HL-60/S4 treated with phorbol 12-myristate 13-acetate at 8.2 ng/mL for 4 days and 3 days (cell line): ENCODE data around the gene CTBP2.

Experiments used
- in situ Hi-C: fragments of 300-500 bp; cut with MboI; formaldehyde crosslinking; loops from 2 replicates; pipeline ENCODE4 v1.15.0; 2022; ENCODE audit warnings: low sequenced_read_pairs

CTBP2 gene

DNA sequence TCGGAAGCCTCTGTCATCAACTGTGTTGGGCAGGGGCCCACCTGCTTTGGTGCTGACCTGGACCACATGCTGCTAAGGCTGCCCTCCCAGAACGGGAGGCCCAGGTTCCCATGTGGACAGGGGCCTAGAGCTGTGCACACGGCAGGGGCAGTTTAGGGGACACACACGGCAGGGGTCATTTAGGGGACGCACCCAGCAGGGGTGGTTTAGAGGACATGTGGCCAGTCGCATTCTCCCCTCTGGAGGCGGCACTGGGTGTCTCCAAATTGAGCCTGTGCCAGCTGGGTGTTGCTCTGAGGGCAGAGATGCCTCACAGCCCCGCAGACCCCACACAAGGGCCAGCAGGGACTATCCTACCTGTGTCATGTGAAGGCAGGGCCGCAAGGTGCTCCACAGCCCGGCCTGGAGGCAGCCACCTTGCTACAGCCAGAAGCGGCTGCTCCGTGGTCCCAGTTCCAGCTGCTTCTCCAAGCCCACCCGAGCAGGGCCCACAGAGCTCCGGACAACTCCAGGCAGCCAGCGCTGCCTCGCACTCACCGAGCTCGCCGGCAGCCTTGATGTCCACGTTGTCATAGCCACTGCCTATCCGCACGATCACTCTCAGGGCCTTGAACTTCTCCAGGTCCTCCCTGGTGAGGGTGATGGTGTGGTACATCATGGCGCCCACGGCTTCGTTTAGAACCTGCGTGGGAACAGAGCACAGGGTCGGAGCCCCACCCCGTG lies 157.8 kb downstream of the CTBP2 start:
- in situ Hi-C loops: no loop called here

DNA sequence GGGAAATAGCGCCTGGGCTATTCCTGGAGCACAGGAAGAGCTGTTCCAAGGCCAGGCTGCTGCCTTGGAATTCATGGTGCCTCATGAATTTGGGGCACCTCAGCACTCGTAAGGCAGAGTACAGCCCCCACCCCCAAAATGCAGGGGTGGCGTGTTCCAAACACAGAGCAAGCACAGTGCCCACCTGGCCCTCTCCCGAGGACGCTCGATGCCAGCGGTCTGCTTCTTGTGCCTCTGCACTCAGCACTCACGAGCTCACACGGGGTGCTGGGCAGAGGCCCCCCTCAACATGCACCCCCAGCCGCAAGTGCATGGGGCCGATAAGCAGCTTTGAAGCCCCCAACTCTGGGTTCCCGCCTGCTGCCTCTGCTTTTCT lies 158.3 kb downstream of the CTBP2 start:
- in situ Hi-C loops: no loop called here

DNA sequence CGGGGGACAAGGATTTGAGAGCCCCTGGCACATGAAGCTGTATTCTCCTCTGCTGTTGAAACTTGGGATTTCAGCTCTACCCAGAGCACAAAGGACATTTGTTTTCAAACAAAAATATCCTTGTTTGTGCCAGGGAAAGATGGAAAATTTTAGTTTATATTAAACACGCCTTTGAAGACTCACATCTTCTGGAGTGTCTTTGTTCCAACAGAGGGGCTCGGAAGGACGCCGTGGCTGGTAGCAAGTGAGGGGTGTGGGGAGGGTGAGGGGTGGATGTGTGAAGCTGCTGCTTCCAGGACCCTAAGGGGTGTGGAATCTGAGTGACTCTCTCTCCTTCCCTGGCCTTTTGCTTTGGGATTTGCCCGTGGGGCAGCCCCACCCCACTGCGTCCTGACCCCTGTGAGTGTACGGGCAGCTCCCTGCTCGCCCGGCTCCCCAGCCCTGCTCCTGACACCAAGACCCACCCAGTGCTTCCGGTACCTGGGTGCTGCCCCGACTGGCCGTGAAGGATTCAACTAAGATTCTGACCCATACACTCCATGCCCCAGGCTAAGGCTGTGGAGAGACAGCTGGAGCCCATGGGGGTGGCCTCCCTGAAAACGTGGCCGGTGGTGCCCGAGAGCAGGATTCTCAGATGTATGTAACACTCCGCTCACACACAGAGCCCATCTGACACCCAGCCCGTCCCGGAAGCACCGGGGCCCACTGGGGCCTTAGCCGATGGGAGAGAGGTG lies 158.9 kb downstream of the CTBP2 start:
- in situ Hi-C loops: no loop called here

DNA sequence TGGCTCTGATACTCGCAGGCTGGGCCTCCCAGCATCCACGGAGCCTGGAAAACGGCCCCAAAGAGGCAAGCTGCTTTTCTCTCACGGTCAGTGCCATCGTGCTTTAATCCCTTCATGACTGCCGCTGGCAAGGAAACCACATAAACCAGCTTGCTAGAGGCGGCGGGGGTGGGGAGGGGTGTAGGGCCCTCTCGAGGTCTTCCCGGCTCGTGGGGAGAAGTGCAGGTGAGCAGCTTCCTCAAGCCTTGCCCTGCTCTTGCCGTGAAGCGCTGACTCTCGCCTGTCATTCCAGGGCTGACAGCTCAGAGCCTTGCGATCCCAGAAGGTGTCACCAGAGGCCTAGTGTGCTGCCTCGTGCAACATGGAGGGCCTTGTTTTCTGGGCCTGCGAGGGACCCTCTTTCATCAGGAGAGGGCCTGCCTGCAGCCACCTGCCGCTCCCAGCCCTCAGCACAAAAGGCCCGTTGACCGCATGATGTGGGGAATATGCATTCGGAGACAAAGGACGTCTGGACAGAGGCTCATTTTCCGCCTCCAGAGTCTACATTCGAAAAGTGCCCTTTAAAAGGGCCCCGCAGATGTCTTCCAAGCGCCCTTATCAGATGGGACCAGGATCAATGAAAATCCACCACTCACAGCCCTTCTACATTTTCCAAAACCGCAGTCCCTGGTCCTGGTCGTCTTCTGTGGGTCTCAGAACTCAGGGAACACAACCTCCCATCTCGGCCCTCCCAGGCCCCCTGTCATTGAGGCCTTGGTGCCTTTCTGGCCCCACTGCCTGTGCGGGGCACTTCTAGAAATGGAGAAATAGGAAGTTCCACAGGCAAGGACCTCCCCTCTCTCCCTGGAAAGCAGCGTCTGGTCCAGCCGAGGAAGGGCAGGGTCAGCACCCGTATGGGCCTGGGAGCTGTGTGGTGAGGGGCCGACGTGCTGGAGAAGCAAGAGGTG lies 159.7 kb downstream of the CTBP2 start:
- in situ Hi-C loops: no loop called here

DNA sequence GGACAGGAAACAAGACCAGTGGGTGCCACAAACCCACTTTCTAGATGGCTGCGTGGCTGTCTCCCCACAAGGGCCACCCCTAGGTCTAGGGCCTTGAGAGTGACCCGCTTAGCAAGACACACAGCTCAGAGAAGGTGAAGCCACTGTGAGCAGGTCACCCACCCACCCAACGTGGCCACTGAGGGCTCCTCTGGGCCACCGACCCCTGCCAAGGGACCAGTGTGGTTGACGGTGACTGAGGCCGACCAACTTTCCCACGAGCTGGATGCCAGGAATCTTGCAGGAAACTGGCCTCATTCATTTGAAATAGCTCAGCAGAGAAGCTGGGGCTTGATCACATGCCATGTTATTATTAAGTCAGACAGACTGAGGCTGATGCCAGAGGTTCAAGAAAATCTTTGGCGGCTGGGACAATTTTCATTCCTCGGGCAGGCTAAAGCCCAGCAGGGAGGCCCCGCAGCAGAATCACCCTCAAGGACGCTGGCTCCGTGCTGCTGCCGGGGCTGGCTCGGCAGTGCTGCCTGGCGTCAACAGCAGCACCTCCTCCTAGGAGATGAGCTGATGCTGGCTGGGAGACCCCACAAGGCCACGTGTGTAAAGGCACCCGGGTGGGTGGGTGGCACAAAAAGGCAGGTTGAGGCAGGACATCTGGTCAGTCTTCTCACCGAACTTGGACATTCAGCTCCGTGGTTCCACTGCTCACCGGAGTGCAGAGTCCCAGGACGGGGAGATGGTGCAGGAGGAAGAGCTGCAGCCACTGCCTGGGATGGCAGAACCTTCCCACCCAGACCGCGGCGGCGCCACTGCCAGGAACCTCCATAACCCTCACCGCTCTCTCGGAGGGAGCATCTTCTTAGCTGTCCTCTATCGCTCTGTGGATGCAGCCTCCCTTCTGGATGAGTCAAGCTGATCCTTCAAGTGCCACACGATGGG lies 160.7 kb downstream of the CTBP2 start:
- in situ Hi-C loops: no loop called here

DNA sequence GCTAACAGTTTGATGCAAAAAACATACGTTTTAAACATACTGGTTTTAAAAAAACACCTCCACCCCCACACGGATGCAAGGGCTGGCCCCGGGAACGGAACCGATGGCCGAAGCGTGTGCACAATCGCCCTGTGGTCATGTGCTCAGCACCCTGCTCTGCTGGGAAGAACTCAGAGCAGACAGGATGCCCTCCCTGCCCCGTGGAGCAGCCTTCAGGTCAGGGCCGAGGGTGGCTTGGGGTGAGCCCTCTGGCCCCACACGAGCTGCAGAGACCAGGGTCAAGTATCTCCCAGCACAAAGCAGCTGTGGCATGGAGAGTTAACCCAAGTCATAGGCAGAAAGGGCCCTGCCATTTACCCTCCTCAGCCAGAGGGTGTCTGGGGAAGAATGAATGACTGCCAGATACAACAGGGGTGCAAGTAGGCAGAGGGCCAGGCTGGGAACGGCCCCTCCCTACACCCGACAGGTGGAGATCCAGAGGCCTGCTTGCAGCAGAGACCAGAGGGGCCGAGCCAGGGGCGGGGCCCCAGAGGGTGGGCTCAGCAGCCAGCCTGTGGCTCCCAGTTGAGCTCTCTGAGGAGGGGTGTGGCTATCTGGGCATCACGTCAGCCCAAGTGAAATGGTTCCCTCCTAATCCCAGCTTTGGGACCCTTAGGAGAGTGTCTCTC lies 161.6 kb downstream of the CTBP2 start:
- in situ Hi-C loops: no loop called here

DNA sequence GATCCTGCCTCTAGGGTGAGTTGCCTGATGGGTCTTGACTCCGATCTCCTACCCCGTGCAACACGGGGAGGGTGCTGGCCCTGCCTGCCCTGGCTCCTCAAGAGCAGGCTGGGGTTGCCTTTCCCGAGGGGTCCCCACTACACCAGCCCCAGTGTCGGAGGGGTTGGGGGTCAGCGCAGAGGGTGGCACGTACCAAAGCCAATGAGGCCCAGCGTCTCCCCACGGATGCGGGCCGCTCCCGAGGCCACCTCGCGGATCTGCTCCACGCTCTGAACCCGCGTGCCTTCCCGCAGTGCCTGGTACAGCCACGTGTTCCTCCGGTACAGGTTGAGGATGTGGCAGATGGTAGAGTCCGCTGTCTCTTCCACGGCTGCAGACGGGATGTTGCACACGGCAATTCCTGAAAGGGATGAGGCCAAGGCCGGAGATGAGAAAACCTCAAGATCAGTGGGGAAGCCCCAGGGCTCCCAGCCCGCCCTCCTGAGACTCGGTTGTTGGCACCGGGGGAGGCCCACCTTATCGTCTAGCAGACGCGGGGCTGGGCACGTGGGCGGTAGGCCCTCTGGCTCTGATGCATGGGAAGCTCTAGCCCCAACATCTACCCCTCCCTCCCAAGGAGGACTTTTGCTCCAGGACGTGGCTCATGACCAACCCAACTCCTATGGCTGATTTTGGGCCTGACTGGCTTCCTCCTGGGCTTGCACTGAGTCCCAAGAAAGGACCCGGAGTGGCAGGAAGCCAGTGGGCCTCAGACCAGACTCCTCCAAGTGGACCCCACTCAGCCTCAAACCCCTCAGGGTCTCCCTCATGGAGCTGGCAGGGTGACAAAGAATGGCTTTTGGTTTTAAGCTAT lies 162.4 kb downstream of the CTBP2 start:
- in situ Hi-C loops: no loop called here

DNA sequence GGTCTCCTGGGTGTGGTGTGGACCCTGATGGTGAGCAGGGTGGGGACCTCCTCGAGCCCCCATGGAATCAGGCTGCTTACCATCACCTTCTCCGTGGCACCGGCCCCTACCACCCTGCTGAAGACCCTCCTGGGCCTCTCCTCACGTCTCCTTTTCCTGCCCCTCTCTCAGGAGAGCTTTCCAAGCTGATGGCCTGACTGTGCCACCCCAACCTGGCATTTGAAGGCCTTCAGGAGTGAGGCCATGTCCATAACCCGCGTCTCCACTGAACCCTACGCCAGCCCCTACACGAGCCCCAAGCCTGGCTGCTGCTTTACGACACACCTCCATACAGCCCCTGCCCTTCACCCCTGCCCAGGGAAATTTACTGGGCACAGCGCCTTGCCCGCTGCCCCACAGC lies 163.1 kb downstream of the CTBP2 start:
- in situ Hi-C loops: no loop called here

DNA sequence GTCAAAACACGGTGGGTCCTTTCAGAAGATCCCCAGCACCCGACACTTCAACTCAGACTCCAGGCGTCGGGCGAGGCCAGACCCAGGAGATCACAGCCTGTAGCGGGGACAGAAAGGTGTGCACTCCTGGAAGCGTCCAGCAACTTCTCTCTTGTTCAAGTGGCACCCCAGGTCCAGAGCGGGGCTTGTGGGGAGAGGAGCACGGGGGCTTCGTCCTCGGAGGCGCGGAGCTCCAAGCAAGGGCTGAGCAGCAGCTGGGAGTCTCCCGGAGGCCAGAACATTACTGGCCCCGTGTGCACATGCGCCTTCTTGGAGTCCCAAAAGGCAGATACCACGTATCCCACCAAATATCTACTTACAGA lies 163.5 kb downstream of the CTBP2 start:
- in situ Hi-C loops: no loop called here

DNA sequence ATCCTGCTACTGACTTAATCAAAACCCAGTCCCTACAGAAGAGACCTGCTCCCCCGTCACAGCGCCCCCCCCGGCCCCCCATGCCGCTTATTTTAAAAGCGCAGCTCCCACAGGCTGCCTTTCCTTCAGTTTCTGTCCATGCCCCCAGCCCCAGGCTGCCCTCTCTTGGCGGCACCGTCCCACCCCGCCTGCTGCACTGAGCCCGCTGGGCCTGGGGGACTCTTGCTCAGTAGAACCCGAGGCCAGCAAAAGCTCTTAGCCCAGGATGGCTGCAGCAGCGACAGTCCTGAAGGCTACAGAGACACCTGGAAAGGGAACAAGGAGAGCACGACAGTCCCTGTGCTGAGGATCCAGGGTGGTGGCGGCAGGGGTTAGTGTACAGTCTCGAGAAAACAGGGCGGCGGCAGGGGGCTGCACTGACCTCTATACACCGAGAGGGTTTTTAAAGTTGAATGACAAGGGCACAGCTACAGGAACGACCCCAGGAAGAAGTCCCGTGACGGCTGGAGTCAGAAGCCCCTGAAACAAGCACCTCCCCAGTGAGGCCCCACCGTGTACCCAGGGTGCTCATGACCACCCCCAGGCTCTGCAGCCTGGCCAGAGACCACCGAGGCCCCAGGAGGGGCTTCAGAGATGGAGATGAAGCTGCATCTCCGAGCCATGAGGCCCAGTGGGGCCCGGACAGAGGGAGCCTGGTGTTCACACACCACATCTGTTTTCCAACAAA lies 164.1 kb downstream of the CTBP2 start:
- in situ Hi-C loops: no loop called here

DNA sequence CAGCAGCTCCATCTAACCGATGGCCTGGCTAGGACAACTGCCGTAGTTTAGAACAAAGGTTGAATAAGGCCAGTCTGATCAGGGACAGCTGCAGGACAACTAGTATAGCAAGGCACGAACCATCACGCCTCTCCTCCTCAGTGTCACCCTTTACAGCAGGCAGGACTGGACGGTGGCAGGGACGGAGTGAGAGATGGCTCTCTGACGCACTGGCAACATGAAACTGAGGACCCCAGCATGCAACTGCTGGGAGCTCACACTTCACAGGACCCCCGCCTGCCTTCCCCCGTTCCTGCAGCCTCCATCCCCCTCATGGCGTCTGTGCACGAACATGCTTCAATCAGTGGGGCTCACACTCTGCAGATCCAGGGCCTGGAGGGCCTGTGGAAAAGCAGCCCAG lies 164.8 kb downstream of the CTBP2 start:
- in situ Hi-C loops: no loop called here

DNA sequence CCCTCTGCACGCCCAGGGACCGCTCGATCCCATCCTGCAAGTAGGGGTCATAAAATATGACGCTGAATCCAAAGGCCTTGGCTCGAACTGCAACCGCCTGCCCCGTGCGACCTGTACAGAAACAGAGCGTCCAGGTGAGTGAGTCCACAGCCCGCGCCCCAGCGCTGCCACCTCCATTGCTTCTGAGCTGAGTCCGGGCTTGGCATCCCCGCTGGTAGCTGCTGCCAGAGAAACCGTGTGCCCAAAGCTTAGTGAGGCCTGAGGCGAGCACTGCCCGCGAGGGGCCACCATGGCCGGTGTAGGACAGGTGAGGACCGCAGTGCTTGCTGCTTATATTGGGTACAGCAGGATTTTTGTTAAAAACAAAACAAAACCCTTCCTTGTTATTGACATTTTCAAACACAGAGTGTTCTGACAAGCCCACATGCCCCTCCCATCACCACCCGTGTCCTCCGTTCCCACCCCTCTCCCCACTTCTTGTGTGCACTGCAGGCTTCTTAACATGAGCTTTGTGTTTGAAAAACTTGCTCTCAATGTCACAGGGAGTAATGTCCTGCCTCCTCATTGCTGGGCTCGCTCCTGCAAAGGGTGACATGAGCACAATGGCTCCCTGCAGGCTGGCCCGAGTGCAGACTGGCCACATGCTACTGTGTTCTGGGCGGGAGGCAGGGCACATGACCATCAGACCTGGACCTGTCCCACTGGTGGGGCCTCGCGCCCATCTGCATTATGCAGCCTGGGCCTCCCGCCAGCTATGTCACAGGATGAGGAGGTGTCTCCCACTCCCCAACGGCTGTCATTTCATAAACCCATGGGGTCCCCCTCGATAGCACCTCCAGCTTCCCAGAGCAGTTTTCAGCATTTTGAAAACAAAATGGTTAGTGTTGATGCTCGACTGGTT lies 165.5 kb downstream of the CTBP2 start:
- in situ Hi-C loops: no loop called here

DNA sequence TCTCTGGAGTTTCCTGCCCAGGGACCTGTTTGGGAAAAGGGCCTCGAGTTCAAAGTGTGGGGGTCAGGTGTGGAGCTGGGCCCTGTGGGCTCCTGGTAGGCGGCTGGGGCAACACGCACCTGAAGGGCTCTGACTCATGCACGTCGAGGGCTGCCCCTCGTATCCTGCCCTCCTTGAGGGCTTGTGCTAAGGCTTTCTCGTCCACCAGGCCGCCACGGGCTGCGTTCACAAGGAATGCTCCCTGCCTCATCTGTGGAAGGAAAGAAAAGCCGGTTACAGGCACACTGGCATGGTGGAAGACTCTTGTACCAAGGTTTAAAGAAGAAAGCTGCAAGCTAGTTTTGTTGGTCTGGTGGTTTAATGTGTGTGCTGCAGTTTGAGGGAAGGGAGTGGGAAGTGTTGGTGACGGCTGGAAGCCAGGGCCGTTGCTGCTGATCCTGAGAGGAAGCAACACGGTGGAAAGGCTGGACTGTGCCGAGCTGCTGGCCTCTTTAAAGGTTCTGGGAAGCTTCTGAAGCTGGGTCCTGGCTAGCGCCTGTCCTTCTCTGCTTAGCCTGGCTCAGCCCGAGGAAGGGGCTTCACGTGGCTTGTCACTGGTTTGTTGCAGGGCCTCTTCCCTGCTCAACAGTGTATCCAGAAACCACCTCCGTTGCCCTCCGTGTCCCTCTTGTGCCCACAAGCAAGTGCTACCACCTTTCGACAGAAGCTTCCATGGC lies 166.5 kb downstream of the CTBP2 start:
- in situ Hi-C loops: no loop called here

DNA sequence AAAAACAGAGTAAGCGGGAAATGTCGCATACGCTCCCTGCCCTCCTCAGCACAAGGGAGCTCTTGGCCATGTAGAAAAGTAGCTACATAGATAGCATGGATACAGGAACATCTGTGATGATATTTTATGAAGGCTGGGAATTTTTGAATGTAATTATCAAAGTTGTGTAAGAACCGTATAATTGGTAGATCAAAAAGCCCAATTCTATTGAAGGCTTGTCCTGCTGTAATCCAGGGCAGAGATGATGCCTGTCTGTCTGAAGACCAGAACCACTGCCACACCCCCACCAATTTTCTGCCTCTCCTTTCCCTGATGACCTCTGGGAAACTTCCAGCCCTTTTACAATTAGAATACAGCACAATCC lies 167.0 kb downstream of the CTBP2 start:
- in situ Hi-C loops: no loop called here

DNA sequence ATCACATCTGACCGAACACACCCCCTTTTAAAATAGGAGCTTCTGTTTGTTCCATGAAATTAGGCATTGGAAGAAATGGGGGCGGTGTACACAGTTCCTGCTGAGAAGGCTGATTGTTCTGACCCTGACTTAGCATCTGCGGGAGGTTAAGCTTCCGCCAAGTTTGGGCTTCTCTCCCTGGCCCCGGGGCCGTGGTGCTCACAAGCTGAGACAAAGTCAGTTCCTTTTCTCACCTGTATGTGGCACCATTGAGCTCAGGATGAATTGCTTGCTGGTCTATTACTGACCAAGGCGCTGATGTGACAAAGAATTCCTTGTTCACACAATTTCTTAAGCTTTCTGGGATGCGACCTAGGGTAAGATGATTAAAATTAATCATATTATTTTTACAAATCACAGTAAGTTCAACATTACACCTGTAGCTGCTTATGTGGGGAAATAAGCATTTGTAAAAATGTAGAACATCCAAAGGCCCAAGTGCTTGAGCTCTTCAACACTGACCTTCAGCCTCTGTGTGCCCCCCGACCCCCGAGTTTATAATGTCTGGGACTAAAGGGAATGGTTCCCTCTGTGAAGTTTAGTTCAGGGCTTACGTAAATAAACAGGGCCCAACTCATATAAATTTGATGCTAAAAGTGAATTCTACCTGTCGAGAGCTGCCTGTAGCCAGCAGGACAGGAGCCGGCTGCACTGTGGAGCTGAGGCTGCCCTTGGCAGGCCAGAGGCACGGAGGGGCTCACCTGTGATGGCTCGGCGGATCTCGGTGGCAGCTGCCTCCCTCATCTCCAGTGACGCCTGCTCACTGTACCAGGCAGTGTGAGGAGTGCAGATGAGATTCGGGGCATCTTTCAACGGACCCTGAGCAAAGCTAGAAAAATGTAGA lies 167.7 kb downstream of the CTBP2 start:
- in situ Hi-C loops: no loop called here

DNA sequence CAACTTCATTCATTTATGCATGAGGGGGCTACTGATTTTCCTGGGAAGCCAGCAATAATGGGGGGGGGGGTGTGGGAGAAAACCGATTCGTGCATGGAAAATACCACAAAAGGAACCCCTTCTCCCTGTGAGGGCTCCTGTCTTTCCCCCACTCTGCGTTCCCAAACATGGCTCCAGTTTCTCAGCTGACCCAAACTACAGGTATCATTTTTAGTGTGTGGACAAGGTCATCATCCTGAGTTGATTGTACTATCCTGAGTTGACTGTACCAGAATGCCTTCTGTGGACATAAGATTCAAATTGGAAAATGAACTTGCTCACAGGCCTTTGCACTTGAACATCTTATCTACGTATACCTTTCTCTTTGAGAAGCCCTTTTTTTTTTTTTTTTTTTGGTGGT lies 168.5 kb downstream of the CTBP2 start:
- in situ Hi-C loops: no loop called here
